Measurements from ENCODE around the gene EHBP1.
"Not testable (repeated sequence)": the region's sequence is repeated elsewhere in the genome, so short reads cannot be mapped to it uniquely, and the experiment has no call there.

Gene EHBP1

DNA sequence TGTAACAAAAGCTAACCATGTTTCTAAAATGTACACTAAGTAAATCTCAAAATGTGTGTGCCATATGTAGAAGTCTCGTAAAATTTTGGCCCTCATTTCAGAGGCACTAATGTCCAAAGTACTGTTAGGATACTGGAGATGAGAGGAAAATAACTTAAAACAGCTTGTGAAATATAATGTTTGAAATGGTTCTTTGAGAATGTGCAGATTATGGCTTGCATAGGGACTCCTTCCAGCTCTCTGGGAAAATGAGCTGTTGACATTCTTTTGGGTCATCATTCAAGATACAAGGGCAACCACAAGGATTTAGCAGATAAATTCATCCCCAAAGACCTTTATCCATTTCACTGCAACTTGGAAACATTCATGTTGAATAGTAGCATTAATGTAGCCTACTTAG lies 307.0 kb downstream of the EHBP1 start:
- no peak for DNase-seq (ENCODE audit: low read depth, low spot score)

DNA sequence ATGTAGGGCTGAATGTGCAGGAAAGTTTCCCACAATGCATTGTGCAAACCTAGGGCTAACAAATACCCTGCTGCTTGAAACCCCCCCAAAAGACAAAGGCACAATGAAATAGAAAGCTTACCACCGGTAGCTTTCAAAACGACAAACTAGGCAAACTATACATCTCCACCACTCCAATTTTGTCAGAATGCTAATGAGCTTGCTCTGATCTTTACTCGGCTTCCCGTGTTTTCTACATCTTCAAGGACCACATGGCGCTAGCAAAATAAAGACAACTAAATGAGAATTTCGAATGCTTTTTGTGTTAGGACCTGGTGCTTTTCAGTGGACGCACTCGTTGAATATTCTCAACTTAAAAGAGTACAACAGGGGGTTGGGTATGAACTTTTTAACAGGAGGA lies 307.9 kb downstream of the EHBP1 start:
- DNase-seq (ENCODE audit: low read depth, low spot score): no peak

DNA sequence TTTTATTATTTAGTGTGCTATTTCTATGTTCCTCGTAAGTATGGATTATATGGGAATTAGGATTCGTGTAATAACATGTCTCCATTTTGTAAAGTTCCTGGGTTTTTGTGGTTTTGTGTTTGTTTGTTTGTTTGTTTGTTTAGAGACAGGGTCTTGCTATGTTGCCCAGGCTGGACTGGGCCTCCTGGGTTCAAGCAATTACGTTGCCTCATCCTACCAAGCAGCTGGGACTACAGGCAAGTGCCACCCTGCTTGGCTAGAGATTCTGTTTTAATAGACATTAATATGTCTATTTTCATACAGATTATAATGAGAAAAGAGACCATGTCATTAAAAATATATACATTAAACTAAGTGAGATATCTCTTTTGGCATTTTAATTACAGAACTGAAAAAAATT lies 309.9 kb downstream of the EHBP1 start:
- DNase-seq (ENCODE audit: low read depth, low spot score): no peak

DNA sequence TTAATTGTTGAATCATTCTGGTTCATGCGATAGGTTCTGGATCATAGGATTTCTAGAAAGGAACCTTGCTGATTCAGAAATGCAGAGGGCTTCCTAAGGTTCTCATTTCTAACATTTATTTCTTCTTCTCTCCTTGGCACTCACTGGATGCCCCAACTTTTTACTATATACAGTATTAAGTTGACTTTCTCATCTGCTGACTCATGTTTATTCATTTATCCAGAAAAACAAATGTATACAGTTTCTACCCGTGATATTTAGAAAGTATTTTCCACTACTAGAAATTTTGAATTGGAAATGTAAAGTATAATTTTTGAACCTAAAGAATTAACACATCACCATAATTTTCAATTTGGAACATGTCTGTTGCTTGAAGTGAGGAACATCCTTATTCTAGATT lies 312.9 kb downstream of the EHBP1 start:
- no peak for DNase-seq (ENCODE audit: low read depth, low spot score)

DNA sequence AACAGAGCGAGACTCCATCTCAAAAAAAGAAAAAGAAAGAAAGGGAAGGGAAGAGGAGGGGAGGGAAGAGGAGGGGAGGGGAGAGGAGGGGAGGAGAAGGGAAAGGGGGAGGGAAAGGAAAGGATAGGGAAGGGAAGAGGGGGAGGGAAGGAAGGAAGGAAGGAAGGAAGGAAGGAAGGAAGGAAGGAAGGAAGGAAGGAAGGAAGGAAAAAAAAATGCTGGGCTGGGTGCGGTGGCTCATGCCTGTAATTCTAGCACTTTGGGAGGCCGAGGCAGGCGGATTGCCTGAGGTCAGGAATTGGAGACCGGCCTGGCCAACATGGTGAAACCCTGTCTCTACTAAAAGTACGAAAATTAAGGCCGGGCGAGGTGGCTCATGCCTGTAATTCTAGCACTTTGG lies 314.2 kb downstream of the EHBP1 start:
- DNase-seq (ENCODE audit: low read depth, low spot score): not testable (repeated sequence)

DNA sequence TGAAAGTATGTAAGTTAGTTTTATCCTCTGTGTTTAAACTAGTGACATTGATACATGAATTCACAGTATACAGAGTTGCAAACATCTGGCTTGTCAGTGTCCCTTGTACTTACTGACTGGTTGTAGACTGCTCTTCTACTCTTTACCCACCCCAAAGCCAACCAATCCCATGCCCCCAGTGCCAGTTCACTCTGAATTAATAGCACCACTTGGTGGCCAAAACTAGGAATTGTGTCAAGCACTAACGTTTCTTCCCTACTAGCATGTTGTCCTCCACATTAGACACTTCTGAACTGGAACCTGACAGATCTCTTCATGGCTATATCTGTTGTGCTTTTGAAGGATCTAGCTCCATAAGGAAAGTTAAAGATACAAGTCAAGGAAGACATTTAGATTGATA lies 317.9 kb downstream of the EHBP1 start:
- DNase-seq (ENCODE audit: low read depth, low spot score): no peak

DNA sequence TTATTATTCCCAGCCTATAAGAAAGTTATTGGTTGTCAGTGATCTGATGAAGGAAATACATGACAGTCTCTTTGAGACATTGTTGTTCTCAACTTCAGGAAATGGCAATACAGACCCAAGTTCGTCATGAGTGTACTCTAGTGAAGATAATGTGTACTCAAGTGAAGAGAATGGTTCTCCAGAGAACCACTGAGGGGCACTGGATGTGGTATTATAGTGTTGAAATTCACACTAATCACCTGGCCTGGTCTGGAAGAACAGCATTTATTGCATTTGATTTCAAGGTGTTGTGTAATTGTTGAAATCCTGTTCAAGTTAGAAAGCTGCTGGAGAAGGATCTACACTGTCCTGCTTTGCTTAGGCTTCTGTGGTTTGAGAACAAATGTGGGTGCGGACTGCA lies 321.7 kb downstream of the EHBP1 start:
- DNase-seq (ENCODE audit: low read depth, low spot score): no peak

DNA sequence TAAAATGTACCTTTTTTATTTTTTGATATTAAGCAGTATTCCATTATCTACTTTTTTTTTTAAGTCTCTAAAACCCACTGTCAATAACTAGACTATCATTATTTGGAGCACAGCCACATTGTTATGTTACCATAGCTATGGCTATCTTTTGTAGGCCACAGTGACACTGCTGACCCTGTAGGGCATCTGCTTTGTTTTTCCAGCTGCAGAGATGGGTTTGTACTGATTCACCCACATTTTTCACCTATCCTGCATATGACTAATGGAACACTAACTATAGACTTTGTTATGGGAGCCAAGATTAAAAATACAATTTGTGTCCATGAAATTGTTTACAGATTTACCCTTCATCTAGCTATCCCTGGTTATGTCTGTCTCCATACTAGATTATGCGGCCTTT lies 323.5 kb downstream of the EHBP1 start:
- DNase-seq (ENCODE audit: low read depth, low spot score): no peak

DNA sequence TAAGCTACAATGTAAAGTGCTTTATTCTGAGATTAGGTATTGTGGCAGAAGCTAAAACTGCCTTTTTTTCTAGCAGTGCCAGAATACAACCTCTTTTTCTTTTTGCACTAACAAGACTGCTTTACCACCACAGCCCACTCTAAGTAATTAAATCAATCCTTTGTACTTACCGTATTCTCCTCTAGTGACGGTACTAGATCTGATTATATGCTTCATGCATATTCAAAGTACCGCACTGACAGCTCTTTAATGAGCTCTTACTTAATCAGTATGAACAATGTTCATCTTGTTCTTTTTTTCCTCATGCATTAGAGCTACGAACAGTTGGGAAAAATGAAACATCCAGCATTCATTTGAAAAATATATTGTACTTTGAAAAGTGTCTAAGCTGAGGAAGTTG lies 329.0 kb downstream of the EHBP1 start:
- DNase-seq (ENCODE audit: low read depth, low spot score): no peak

DNA sequence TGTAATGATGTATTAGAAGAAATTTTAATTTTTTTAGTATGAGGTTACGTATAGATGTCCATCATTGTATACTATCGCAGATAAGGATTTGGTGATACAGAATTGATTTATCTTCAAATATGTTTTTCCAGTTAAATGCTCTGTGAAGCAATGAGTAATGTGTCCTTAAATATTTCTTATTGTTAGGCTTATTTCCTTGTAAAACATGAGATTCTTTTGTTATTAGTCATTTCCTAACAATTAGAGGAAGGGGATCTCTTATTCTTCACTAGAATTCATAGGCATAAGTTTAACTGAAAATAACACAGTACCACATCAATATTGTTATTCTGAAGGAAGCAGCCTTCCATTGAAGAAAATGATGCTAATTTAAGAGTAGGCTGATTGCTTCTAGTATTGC lies 329.7 kb downstream of the EHBP1 start:
- no peak for DNase-seq (ENCODE audit: low read depth, low spot score)

DNA sequence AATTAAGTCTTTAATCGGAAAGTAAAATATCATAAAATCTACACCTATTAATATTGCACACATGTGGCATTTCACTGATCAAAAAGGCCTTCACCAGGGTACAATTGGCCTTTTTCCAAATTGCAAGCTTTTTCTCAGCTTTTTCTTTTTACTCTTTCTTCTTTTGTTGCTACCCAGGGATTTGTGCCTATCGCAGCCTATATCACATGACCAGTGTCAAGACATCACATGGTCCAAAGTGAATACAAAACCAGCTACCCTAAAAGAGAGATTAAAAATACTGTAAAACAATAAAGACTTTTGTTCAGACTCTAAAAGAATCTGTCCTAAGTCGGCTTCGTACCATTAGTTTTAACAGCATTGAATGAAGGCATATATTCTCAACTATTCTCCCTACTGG lies 330.1 kb downstream of the EHBP1 start:
- no peak for DNase-seq (ENCODE audit: low read depth, low spot score)

DNA sequence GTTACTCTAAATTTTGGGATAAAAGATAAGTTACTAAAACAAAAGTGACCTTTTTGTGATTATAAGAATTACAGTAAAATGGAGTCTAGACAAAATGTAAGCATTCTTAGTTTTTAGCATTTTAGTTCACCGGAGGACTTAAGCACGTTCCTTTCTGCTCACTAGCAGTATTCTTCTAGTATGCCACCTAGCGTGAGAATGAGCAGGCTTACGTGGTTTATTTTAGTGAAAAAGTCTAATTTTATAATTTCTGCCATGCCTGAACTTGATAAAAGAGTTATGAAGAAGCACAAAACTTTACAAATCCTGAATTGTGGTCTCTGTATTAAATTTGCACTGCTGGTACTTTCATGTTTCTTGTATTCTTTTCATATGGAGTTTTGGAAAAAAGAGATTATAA lies 332.5 kb downstream of the EHBP1 start:
- no peak for DNase-seq (ENCODE audit: low read depth, low spot score)

DNA sequence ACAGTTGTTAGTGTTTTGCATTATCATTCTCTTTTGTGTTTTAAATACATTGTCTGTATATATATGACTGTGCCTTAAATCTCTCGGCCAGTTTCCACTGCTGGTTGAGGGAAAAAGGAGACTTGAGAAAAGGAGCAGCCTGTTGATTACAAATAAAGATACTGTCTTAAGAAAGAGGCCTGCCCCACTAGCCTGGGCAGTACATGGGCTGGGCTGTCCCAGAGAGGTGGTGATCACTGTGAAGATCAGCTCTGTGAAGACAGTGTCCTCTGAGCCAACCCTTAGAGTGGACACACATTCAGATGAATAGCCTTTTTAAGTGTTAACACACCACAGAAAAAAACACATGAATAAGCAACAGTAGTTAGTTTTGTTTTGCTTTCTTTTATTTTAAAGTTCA lies 335.1 kb downstream of the EHBP1 start:
- DNase-seq (ENCODE audit: low read depth, low spot score): no peak

DNA sequence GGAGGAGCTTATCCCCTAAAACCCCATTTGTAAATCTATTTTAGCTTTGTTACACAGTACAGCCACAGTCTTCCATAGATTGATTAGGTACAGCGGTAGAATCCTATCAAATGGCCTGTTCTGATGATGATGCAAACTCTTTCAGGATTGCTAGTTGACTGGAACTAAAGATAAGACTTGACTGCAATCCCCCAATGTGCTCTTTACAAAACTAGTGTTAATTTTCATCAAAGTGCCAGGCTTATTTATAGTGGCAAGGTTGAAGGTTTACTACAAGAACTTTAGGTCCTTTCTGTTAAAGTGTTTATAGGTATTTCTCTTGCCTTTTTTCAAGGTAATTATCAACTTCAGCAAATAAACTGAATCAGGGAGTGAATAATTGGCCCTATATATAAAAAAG lies 336.1 kb downstream of the EHBP1 start:
- DNase-seq (ENCODE audit: low read depth, low spot score): no peak

DNA sequence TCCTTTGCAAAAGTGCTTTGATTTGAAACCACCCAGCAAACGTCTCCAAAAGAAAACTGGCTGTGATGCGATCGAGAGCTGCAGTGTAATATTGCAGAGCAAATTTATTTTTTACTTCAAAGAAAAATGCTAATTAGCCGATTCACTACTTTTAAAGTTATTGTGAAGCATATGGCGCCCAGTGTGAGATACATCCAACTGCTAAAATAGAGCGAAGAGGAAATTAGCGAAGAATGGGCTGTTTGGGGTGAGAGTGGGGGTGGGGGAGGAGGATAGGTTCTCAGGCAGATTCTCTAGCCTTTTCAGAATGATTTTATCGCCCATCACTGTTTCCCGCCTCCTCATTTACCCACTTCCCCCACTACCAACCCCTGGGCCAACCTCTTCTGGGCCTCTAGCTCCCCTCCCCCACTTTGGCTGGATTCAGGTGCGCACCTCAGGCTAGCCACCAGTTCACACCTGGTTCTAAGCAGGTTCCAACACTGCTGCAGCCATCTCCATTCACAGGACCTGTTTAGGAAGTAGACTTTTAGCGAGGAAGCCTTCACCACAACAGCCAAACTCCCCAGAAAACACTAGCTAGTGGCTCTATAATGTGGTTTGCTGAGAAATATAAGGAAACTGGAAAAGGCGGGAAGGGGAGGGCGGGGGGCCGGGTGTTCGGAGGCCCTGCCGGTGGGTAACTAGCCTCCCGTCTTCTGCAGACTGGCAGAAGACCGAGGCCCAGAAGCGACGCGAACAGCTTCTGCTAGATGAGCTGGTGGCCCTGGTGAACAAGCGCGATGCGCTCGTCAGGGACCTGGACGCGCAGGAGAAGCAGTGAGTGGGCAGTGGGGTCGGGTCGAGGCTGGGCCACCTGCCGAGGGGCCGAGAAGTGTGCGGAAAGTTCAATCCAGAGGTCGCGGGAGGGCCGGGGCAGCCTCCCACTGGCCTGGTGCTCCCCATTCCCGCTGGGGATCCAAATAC lies 339.1 kb downstream of the EHBP1 start:
- no peak for DNase-seq (ENCODE audit: low read depth, low spot score)

DNA sequence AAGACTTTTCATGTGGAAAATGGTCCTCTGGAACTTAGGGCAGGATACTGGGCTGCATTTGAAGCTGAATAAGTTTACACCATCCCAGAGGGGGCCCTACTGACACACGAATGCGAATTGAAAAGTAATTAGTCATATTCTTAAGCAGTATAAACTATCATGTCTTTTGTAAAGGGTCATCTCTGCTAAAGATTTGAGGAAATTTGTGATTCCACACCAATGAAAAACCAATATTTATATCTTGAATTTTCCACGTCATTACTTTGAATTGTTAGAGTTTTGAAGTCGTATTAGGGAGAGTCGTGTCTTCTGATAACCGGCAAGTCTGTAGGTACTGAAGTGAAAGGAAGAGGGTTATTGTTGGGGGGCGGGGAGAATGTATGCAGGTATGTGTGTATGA lies 341.0 kb downstream of the EHBP1 start:
- DNase-seq (ENCODE audit: low read depth, low spot score): no peak

DNA sequence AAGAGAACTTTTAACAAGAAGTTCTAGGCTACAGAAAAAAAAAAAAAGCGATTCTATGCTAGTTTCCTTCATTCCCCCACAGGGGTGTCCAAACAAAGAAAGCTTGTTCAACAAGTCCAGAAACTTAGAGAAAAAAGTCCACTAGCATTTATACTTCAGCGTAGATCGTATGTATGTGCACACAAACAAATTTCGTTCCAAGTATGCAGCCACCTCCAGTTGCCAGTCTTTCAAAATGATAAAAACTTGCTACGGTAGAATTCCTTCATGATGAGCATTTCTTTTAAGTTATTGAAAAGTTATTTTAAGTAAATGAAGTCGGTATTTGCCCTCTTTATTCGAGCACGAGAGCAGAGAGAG lies 341.4 kb downstream of the EHBP1 start:
- no peak for DNase-seq (ENCODE audit: low read depth, low spot score)

DNA sequence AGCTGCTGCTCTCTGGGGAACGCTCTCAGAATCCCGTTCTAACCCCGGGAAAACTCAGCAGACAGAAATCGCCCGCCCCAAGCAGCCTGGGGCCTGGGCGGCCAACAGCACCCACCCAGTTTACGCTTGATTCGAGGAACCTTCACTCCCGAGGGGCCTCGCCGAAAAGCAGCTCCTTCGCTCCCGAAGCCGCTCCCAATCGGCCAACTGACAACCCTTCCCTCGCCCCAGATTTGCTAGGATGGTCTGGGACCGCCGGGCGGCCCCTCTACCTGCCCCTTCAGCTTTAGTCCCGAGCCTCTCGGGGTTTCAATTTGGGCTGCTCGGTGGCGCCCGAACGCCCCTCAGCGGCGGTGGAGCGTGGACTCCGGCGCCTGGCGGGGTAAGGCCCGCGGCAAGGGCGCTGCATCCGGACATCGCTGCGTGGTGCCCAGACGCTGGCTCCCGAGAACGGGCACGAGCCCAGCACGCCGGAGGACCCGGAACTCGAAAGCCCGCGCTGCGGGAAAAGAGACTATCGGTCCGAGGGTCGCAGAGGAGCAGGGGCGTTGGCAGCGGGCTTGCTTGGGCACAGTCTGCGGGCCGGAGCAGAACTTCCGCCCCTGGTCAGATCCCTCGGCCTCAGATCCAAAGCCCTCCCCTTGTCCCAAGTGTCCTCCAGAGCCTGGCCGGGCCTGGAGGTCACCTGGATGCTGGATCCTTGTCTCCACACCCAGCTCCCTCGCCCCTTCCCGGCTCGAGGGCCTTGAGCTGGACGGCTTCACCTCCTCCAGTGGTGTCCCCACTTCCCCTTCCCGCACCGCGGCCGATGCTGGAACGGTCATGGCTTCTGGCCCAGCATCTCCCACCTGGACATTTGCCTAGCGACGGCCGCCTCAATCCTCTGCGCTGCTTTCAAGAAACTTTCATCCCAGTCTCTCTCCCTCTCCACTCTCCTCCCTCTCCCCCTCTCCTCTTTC lies 342.1 kb downstream of the EHBP1 start:
- DNase-seq (ENCODE audit: low read depth, low spot score): no peak

DNA sequence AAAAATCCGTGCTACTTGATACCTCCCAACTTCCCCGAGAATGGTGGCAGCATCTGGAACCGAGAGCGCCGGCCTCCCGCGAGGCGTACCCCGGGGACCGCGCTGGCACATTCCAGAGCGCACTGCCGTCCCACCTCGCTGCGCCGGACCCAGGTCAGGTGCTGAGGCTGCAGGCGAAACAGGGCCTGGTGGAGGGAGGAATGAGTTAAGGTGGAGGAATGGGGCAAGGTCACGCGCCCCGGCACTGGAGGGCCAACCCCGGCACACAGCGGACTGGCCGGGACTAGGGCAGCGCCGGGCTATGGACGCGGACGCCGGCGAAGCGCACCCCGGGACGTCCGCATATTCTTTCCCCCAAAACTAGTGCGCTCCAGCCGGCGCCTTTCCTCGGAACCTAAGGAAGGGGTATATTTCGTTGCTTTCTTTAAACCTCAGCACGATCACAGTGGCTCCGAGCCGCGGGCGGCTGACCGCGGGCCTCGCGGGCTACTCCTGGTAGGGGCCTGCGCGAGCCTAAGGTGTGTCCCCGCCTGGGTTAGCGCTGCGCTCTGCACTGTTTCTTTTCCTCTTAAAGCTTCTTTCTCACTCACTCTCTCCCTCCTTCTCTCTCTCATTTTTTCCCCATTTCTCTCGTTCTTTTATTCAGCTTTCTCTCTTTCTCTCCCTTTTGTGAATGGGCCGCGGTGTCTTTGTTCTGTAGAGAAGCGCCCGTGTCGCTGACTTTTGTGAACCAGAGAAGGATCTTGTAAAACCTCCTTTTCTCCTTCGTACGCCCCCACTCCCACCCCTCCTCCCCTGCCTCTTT lies 343.1 kb downstream of the EHBP1 start:
- DNase-seq (ENCODE audit: low read depth, low spot score): no peak

DNA sequence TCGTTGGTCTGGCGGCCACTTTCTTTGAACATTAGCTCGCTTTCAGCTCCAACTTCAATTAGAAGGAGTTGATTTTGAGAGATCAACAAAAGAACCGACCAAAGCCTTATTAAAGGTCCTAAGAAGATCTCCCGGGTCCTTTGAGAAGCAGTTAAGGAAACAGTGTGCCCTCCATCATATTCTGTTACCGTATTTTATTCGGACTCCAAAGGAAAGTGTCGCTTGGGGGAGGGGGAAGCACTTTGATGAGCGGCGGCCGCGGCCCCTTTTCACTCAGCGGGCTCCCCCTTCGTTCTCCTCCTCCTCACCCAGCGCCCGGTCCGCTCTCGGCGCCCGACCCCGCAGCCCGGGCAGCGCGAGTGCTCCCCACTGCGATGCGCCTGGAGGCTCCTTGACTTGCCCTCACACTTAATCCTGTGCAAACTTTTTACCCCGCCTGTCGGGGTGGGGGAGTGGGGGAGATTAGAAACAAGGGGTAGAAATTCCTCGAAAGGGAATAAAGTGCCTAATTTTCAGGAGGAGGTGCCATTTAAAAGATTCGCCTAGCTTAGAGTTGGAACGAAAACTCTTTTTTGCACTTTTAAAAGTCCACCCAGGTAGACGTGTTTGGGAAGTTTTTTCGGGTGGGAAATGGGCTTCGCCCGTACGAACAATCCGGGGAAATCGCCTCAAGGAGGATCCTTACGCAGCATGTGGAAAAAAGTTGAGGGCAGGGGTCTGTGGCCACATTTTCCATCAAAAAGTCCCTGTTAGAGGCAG lies 343.9 kb downstream of the EHBP1 start:
- DNase-seq (ENCODE audit: low read depth, low spot score): no peak

DNA sequence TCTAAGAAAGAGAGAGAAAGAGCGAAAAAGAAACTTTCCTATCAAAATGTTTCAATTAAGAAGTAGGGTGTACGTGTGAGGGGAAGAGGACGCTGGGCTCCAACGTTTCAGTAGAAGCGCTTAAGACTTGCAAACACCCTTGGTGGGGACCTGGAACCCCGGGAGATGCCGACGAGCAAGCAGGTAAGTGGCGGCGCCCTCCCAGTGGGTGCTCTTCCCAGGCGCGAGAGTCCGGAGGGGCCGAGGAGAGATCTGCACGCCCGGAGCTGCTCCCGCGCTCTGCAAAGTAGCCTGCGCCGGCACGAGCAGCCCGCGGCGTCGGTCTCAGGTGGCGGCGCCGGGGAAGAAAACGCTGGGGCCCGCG lies 344.4 kb downstream of the EHBP1 start:
- DNase-seq (ENCODE audit: low read depth, low spot score): no peak

All from smooth muscle cell of the brain vasculature (primary cell).